BE2C (cell line): ENCODE data around the gene PCNT.
"Not testable (repeated sequence)": the region's sequence is repeated elsewhere in the genome, so short reads cannot be mapped to it uniquely, and the experiment has no call there.

Experiments
- DNase-seq: peaks from one replicate; pipeline ENCODE4 v3.0.0-alpha.2; 2020
- H3K27me3 ChIP-seq: fragments of 250-450 bp; sonication (Bioruptor Pico); 2 replicates; pipeline ENCODE4 v1.5.1; 2020; ENCODE audit warnings: mild to moderate bottlenecking
- H3K36me3 ChIP-seq: fragments of 250-450 bp; sonication (Bioruptor Pico); 2 replicates; pipeline ENCODE4 v1.5.1; 2020; ENCODE audit warnings: mild to moderate bottlenecking
- H3K4me1 ChIP-seq: fragments of 250-450 bp; sonication (Bioruptor Pico); 2 replicates; pipeline ENCODE4 v1.5.1; 2020
- H3K4me3 ChIP-seq: 2 replicates; pipeline ENCODE4 v1.5.1; 2011; ENCODE audit warnings: low read depth, low read length
- H3K9me3 ChIP-seq: fragments of 250-450 bp; sonication (Bioruptor Pico); 2 replicates; pipeline ENCODE4 v1.5.1; 2020
- TF ChIP-seq, protein P1 (sequence below): IDR thresholded peaks from 2 replicates; pipeline ENCODE4 v1.5.1; 2012; ENCODE audit warnings: mild to moderate bottlenecking, low read depth, low read length

PCNT gene

DNA sequence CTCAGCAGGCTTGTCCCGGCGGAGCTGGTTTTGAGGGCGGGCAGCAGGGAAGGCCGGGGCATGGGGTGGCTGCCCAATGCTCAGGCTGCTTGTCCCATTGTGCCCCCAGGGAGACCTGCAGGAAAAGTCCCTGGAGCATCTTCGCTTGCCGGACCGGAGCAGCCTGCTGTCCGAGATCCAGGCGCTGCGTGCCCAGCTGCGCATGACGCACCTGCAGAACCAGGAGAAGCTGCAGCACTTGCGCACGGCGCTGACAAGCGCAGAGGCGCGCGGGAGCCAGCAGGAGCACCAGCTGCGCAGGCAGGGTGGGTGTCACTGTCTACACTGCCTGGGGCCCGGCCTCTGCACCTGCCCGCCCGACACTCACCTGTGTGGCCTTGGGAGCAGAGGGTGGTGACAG is 104.3 kb downstream of the PCNT start:
- DNase-seq, result no peak
- Histone ChIP-seq H3K9me3 (no peaks in the 10 kb centered on the region), H3K4me1 (no peaks in the 10 kb centered on the region), H3K36me3 (peaks cover 60% of the 10 kb centered on the region), H3K27me3 (no peaks in the 10 kb centered on the region), H3K4me3 (no peak overlapping the region)
- TF ChIP-seq, protein P1, sequence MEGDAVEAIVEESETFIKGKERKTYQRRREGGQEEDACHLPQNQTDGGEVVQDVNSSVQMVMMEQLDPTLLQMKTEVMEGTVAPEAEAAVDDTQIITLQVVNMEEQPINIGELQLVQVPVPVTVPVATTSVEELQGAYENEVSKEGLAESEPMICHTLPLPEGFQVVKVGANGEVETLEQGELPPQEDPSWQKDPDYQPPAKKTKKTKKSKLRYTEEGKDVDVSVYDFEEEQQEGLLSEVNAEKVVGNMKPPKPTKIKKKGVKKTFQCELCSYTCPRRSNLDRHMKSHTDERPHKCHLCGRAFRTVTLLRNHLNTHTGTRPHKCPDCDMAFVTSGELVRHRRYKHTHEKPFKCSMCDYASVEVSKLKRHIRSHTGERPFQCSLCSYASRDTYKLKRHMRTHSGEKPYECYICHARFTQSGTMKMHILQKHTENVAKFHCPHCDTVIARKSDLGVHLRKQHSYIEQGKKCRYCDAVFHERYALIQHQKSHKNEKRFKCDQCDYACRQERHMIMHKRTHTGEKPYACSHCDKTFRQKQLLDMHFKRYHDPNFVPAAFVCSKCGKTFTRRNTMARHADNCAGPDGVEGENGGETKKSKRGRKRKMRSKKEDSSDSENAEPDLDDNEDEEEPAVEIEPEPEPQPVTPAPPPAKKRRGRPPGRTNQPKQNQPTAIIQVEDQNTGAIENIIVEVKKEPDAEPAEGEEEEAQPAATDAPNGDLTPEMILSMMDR, result no peak

- peaks cover 61% of the 10 kb centered on the region for H3K36me3 ChIP-seq
- no peak overlapping the region for H3K4me3 ChIP-seq
- H3K4me1 ChIP-seq, result no peaks in the 10 kb centered on the region
- H3K9me3 ChIP-seq, result no peaks in the 10 kb centered on the region
- DNase-seq, result no peak
- TF ChIP-seq, protein P1, result no peak
- H3K27me3 ChIP-seq, result no peaks in the 10 kb centered on the region
These were observed 105.2 kb downstream of the PCNT start for GRCh38 chr21:46428987-46429710.

- H3K4me3 ChIP-seq, result no peak overlapping the region
- TF ChIP-seq, protein P1, result no peak
- no peaks in the 10 kb centered on the region for H3K9me3 ChIP-seq
- DNase-seq, result no peak
- H3K4me1 ChIP-seq, result no peaks in the 10 kb centered on the region
- H3K36me3 ChIP-seq, result peaks cover 67% of the 10 kb centered on the region
- H3K27me3 ChIP-seq, result no peaks in the 10 kb centered on the region
These were observed 106.1 kb downstream of the PCNT start for GRCh38 chr21:46429754-46430681.

- H3K27me3 ChIP-seq, result no peaks in the 10 kb centered on the region
- H3K9me3 ChIP-seq, result no peaks in the 10 kb centered on the region
- no peak for DNase-seq
- H3K4me1 ChIP-seq, result no peaks in the 10 kb centered on the region
- H3K4me3 ChIP-seq, result no peak overlapping the region
- peaks cover 71% of the 10 kb centered on the region for H3K36me3 ChIP-seq
- TF ChIP-seq, protein P1, result no peak
These were observed 107.5 kb downstream of the PCNT start for GRCh38 chr21:46431448-46431847.

- TF ChIP-seq, protein P1, result no peak
- Histone ChIP-seq H3K36me3 (peaks cover 70% of the 10 kb centered on the region), H3K4me3 (no peak overlapping the region), H3K9me3 (no peaks in the 10 kb centered on the region), H3K4me1 (no peaks in the 10 kb centered on the region), H3K27me3 (no peaks in the 10 kb centered on the region)
- DNase-seq, result no peak
These were observed 108.0 kb downstream of the PCNT start for GRCh38 chr21:46431884-46432488.

DNA sequence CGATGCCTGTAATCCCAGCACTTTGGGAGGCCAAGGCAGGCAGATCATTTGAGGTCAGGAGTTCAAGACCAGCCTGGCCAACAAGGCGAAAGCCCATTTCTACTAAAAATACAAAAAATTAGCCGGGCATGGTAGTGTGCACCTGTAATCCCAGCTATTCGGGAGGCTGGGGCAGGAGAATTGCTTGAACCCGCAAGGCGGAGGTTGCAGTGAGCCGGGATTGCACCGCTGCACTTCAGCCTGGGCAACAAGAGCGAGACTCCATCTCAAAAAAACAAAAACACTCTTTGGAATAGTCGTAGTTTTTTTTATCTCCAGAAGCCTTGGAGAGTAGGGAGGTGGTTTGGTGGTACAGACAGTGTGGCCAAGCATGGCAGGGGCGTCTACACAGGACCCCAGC is 109.2 kb downstream of the PCNT start:
- not testable (repeated sequence) for H3K4me3 ChIP-seq, DNase-seq, H3K4me1 ChIP-seq, H3K27me3 ChIP-seq, H3K9me3 ChIP-seq
- peaks cover 68% of the 10 kb centered on the region for H3K36me3 ChIP-seq
